GM18507 (cell line): Measurements from ENCODE around the gene NOL8.

Experiments
- DNase-seq: peaks from one replicate; pipeline ENCODE4 v3.0.0; 2011; ENCODE audit warnings: low read depth; ENCODE audit not compliant: insufficient read length; ENCODE audit errors: extremely low spot score
- FAIRE-seq: peaks from 2 replicates; lab custom pipeline; 2011; peaks lifted over from hg19 to GRCh38; lab: Jason Lieb, UNC

The NOL8 gene

DNA sequence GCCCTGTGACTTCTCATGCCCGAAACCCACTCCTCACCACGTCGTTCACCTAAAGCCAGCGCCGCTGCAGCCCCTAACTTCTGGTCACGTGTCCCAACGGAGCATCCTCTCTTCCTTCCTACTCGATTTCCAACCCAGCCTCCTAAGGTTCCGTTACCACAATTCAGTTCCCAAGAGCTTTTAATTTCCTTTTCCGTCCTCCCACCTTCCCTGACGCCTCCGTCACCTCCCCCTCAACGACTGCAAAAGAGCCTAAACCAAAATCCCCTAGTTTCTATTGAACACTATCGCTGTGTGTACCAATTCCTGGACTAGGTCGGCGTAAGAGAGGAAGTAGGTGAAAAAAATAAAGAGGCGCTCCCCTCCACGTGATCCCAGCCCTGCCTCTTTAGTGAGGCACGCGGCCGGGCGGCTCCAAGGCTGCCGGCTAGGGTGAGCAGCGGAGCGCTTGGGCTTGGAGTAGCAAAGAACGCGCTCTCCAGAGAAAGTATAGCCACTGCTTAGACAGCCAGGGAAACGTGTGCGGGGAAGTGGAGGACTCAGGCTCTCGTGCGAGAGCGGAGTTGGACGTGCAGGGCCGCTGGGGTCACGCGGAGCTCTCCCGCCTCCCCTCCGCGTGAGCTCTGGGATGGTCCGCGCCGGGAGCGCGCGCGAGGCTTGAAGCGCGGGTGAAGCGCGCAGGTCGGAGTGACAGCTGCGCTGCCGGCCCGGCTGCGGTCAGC lies at the start of gene NOL8, which contains the start of gene CENPP:
Gene NOL8, minus strand, starts transcription at position 82 of the 722 bp plus-strand sequence. CDS start 1,189 bp downstream, outside the sequence.
Gene CENPP, plus strand, starts transcription at position 685 of the 722 bp plus-strand sequence.
- peak; percentile 80 for DNase-seq
- FAIRE-seq = peak; percentile 86

DNA sequence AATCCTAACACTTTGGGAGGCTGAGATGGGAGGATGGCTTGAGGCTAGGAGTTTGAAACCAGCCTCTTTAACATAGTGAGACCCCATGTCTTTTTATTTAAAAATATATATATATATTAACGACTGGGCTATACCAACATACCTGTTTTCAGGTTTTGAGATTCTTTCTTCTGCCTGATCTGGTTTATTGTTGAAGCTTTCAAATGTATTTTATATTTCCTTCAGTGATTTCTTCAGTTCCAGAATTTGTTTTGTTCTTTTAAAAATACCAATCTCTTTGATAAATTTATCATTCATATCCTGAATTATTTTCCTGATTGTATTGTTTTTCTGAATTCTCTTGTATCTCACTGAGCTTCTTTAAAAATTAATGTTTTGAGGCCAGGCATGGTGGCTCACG lies 48.0 kb upstream of the NOL8 start:
- FAIRE-seq = no peak
- DNase-seq = no peak

DNA sequence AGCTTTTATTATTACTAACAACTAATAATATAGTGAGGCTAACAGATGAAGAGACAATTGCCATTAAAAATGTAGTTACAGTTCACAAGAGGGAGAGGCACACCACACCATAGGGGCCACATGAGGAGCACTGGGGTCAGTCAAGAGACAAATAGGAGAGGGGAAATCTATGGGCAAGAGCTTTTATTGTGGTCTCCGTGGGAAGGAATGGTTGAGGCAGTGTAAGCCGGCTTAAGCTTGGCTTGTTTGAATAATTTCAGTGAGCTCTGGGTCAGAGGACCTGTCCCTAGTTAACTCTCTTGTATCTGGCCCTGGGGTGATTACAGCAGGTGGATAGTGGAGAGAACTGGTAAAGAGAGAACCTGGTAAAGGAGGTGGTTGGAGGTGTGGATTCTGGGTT lies 43.9 kb upstream of the NOL8 start:
- FAIRE-seq (no peak), DNase-seq (no peak)

DNA sequence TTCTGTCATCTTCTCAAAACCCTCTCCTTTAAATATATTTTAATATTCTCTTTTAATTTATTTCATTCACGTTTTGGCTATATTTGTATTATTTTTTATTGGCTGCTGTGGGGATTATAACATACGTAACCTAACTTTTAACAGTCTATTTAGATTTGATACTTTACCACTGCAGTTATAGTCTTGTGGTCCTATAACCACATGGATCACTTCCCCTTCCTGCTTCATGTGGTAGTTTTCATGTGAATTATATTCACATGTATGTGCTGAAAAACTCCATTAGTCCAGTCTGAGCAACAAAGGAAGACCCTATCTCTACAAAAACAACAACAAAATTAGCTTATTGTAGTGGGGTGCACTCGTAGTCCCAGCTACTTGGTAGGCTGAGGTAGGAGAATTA lies 34.9 kb upstream of the NOL8 start:
- FAIRE-seq = no peak
- no peak for DNase-seq

- FAIRE-seq (no peak), DNase-seq (no peak)
These were observed 34.3 kb upstream of the NOL8 start for GRCh38 chr9:92359394-92359995.

DNA sequence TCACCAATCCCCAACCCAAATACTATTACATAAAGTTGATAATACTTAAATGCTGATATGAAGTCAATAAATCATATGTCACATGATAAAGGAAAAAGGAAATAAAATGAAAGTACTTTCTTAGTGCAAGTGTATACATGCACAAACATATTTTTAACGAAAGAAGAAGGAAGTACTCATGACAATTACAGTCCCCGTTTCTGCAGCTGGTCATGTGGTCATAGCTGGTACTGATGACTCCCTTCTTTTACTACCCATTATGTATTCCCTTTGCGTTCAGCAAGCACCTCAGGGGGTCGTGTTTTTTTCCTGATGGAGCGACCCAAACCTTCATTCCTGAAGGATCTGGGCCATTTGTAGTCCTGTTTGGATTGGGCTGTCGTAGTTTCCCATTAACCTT lies 27.9 kb upstream of the NOL8 start:
- DNase-seq (no peak), FAIRE-seq (no peak)

DNA sequence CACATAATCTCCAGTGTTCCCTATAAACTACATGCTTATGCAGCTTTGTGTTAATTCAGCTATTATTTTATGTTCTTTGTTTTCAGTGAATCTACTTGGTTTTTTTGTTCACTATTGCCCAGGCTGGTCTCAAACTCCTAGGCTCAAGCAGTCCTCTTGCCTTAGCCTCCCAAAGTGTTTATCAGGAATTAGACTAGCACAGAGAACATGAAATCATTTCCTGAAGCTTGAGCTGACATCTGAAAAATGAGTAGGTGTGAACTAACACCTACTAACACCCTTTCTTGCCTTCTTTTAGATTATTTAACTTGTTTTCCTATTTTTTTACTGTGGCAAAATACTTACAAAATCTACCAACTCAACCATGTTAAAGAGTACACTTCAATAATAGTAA lies 25.6 kb upstream of the NOL8 start:
- DNase-seq (no peak), FAIRE-seq (no peak)

GRCh38 chr9:92349771-92350739 lies 24.9 kb upstream of the NOL8 start:
- FAIRE-seq (no peak), DNase-seq (no peak)

- FAIRE-seq = no peak
- no peak for DNase-seq
These were observed 20.4 kb upstream of the NOL8 start for GRCh38 chr9:92345582-92345981.

DNA sequence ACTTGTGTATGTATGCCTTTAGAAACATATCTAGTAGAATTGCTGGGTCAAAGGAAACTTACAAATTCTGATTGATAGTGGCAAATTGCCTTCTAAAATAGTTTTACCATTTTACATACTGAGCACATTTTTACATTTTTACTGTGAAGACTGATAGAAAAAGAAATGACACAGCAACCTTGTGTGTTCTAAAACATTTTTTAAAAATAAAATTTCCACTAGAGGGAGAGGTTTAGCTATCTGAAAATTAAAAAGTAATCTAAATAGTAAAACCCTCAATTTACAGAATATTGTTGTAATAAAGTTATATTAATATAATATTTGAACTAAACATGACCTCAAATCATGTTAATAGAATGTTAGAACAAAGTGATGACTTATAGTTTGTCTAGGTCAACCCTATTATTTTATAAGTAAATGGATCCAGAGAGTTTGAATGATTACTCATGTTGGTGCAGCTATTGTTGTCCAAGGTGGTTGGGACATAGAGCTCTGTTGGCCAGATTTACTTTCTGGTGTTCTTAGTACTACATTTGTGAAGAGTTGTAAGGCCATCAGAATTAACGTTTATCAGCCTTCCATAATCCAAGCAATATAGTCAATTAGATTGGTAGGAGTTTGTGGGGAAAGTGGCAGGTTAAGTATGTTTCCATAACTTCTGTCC lies 17.8 kb upstream of the NOL8 start:
- DNase-seq (no peak), FAIRE-seq (no peak)

DNA sequence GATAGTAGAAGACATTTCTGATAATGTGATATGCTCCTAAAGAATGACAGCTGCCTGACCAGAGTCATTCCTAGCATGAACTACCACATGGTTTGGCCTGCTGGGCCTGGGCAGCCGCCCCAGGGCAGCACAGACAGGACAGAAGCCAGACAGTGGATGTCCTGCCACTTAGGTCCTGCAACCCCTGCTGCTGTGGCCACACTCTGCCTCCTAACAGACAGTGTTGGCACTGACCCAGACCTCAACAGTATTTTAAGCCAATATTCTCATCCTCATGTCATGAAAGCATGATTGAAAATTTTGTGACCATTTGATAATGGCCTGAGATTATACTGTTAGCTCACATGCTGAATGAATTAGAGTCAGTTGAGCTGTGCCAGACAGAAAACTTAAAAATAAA lies 16.4 kb upstream of the NOL8 start:
- FAIRE-seq (no peak), DNase-seq (no peak)

DNA sequence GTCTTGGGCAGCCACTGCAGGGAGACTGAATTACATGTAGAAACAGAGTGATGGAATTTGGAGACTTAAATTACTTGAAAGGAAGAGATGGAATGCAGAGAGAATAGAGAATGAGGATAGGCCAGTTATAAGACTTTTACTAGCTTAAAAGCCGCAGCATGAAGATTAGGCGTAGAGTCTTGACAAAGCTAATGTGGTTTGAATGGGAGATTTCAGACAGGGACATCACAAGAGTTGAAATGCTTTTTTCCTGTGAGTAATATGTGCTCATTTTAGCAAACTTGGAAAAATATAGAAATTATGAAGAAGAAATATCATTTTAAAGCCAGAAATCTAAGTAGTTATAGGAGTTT lies 8.1 kb upstream of the NOL8 start:
- FAIRE-seq (no peak), DNase-seq (no peak)

DNA sequence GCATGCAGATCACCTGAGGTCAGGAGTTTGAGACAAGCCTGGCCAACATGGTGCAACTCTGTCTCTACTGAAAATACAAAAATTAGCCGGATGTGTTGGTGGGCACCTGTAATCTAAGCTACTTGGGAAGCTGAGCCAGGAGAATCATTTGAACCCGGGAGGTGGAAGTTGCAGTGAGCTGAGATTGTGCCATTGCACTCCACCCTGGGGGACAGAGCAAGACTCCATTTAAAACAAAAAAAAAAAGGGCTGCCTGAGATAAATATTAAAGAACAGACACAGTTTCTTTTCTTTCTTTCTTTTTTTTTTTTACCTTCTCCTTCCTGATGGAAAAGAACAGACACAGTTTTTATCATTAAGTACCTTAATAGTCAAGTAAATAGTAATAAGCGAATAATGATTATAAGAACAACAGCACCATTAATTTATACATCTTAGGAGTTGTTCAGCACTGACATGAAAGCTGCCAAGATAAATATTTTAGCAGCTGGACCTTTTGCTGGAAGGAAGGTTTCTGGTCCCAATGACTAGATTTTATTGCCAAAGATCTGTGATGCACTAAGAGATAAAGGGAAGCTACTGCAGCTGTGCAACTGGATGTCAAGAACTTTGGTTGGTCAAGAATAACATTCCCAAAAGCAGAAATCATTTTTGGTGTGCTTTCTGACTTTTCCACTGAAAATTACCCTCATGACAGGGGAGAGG lies 7.6 kb upstream of the NOL8 start:
- no peak for DNase-seq
- FAIRE-seq = no peak

DNA sequence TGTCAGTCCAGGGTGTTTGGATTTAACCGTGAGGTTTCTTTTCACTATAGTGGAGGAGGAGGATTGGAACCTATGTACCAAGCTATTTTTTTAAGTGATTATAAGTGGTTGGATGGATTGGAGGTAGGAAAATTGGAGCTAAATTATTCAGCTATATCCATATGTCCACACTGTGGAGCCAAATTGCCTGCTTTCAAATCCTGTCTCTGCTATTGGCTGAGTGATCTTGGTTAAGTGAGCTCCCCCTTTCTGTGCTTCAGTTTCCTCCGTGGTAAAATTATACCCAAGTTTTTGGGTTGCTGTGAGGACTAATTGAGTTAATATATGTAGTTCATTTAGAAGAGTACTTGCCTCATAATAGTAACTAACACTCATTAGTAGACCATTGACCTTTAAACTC lies 3.1 kb upstream of the NOL8 start:
- FAIRE-seq (no peak), DNase-seq (no peak)

GRCh38 chr9:92327283-92327850 lies 2.2 kb upstream of the NOL8 start:
- FAIRE-seq = no peak
- DNase-seq = no peak

GRCh38 chr9:92325991-92326500 lies 896 bp upstream of the NOL8 start:
- FAIRE-seq = no peak
- DNase-seq = no peak

DNA sequence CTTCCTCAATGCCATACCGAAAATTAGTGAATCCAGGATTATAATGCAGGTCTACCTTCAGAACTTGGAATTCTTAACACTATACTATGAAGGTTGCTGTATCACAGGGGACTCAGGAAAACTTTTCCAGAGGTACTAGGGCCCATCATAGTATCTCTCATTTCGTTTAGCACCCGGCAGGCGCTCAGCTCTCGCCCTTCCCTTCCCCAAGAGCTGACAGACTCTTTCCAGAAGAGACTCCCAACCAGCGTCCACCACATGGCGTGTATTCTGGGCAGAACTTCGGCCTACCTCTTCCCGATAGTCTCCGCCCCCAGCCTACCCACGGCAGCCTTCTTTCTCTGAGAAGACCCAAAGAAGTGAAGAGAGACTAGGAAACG lies 271 bp downstream of the NOL8 start:
- DNase-seq (no peak), FAIRE-seq (no peak)

DNA sequence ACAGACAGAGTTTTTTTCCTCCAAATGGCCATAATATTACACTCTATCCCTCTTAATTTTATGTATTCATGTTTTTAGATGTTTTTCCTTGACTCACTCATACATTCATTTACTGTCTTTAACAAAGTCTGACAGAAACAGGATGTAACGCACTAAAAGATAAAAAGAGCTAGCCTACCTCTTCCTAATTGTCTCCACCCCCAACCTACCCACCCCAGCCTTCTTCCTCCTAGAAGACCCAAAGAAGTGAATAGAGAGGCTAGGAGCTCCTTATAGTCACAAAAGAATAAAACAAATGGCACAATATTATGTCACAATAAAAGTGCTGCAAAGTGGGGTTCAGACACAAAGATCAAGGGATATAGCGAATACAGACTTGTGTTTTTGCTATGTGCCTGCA lies 719 bp downstream of the NOL8 start:
- no peak for FAIRE-seq
- no peak for DNase-seq

GRCh38 chr9:92315456-92315855 lies 9.7 kb downstream of the NOL8 start:
- DNase-seq (no peak), FAIRE-seq (no peak)
